WTC11 (cell line): Measurements from ENCODE around the gene ARL4A. TPM values are rescaled to one million over a fixed set of nuclear protein-coding genes. Genes with fewer than 3 reads are reported as not detected.

Source experiments
- ATAC-seq: fragments of 200-7000 bp; cut with Tn5 transposase; 2 replicates; pipeline ENCODE4 v1.10.0; 2021; ENCODE audit warnings: mild to moderate bottlenecking, moderate library complexity
- CTCF ChIA-PET: fragments of 300-600 bp; sonication (Branson Sonifier 250); formaldehyde crosslinking; loops from one replicate; lab custom pipeline; 2021; ENCODE audit warnings: antibody characterized with exemption; lab: Charles Lee
- POLR2A ChIA-PET: fragments of 350-600 bp; sonication (Branson Sonifier 250); formaldehyde crosslinking; loops from one replicate; lab custom pipeline; 2021; ENCODE audit warnings: antibody characterized with exemption; lab: Charles Lee
- DNase-seq: peaks from one replicate; pipeline ENCODE4 v3.0.0; 2021; ENCODE audit warnings: low spot score
- H3K27ac Mint-ChIP-seq: 2 replicates; pipeline ENCODE4 v1.8.0; 2021; ENCODE audit warnings: mixed read lengths
- H3K27me3 Mint-ChIP-seq: 2 replicates; pipeline ENCODE4 v1.8.0; 2021; ENCODE audit warnings: low read depth, mild to moderate bottlenecking, moderate library complexity, mixed read lengths
- H3K36me3 Mint-ChIP-seq: 2 replicates; pipeline ENCODE4 v1.8.0; 2021; ENCODE audit warnings: mixed read lengths
- H3K4me1 Mint-ChIP-seq: 2 replicates; pipeline ENCODE4 v1.8.0; 2022; ENCODE audit warnings: mixed read lengths
- H3K4me3 Mint-ChIP-seq: 2 replicates; pipeline ENCODE4 v1.8.0; 2021; ENCODE audit warnings: mild to moderate bottlenecking, moderate library complexity, mixed read lengths
- H3K9me3 Mint-ChIP-seq: 2 replicates; pipeline ENCODE4 v1.8.0; 2021; ENCODE audit warnings: mixed read lengths
- AFF4 ChIP-seq: sonication (generic); formaldehyde crosslinking; IDR thresholded peaks from 2 replicates; pipeline ENCODE4 v1.8.1; 2023; ENCODE audit warnings: mild to moderate bottlenecking, missing genetic modification reagents, borderline replicate concordance
- ELF4 ChIP-seq: sonication (generic); formaldehyde crosslinking; IDR thresholded peaks from 2 replicates; pipeline ENCODE4 v1.8.1; 2022; ENCODE audit warnings: low read depth, mild to moderate bottlenecking, moderate library complexity, missing genetic modification reagents
- EMX1 ChIP-seq: fragments of 250-450 bp; sonication (Bioruptor Pico); IDR thresholded peaks from 2 replicates; pipeline ENCODE4 v1.8.0; 2021; ENCODE audit warnings: mild to moderate bottlenecking
- FOXK1 ChIP-seq: sonication (generic); formaldehyde crosslinking; IDR thresholded peaks from 2 replicates; pipeline ENCODE4 v1.8.0; 2022; ENCODE audit warnings: mild to moderate bottlenecking, moderate library complexity, missing genetic modification reagents
- FOXP1 ChIP-seq: sonication (generic); formaldehyde crosslinking; IDR thresholded peaks from 2 replicates; pipeline ENCODE4 v1.8.0; 2022; ENCODE audit warnings: missing genetic modification reagents, mild to moderate bottlenecking, moderate library complexity, borderline replicate concordance
- IRF2 ChIP-seq: sonication (generic); formaldehyde crosslinking; IDR thresholded peaks from 2 replicates; pipeline ENCODE4 v1.8.0; 2022; ENCODE audit warnings: low read depth, missing genetic modification reagents, borderline replicate concordance
- KAT7 ChIP-seq: sonication (generic); formaldehyde crosslinking; IDR thresholded peaks from 2 replicates; pipeline ENCODE4 v1.8.1; 2023; ENCODE audit warnings: missing genetic modification reagents, mild to moderate bottlenecking, borderline replicate concordance
- NFE2L1 ChIP-seq: sonication (generic); formaldehyde crosslinking; IDR thresholded peaks from 2 replicates; pipeline ENCODE4 v1.8.1; 2023; ENCODE audit warnings: missing genetic modification reagents
- PRDM15 ChIP-seq: sonication (generic); formaldehyde crosslinking; IDR thresholded peaks from 2 replicates; pipeline ENCODE4 v1.8.0; 2022; ENCODE audit warnings: missing genetic modification reagents
- PREB ChIP-seq: sonication (generic); formaldehyde crosslinking; IDR thresholded peaks from 2 replicates; pipeline ENCODE4 v1.8.1; 2022; ENCODE audit warnings: mild to moderate bottlenecking, missing genetic modification reagents, moderate library complexity, borderline replicate concordance
- RELA ChIP-seq: sonication (generic); formaldehyde crosslinking; IDR thresholded peaks from 2 replicates; pipeline ENCODE4 v1.8.1; 2022; ENCODE audit warnings: missing genetic modification reagents, mild to moderate bottlenecking, borderline replicate concordance
- TP53 ChIP-seq: sonication (generic); formaldehyde crosslinking; IDR thresholded peaks from 2 replicates; pipeline ENCODE4 v1.8.1; 2023; ENCODE audit warnings: mild to moderate bottlenecking, missing genetic modification reagents
- ZBTB43 ChIP-seq: sonication (generic); formaldehyde crosslinking; IDR thresholded peaks from 2 replicates; pipeline ENCODE4 v1.8.1; 2023; ENCODE audit warnings: mild to moderate bottlenecking, missing genetic modification reagents
- ZNF263 ChIP-seq: sonication (generic); formaldehyde crosslinking; IDR thresholded peaks from 2 replicates; pipeline ENCODE4 v1.8.1; 2022; ENCODE audit warnings: low read depth, mild to moderate bottlenecking, moderate library complexity, missing genetic modification reagents
- ZNF416 ChIP-seq: fragments of 250-450 bp; sonication (Bioruptor Pico); IDR thresholded peaks from 2 replicates; pipeline ENCODE4 v1.9.0; 2021; ENCODE audit warnings: mild to moderate bottlenecking, inconsistent platforms
- ZNF423 ChIP-seq: fragments of 250-450 bp; sonication (Bioruptor Pico); IDR thresholded peaks from 2 replicates; pipeline ENCODE4 v2.1.2; 2022; ENCODE audit warnings: mild to moderate bottlenecking, moderate library complexity
- total RNA-seq: library from RNA; stranded (reverse); gene quantifications from 3 replicates; pipeline ENCODE4 v1.2.3, GENCODE V29; 2021
- TF ChIP-seq, protein P1 (sequence below): sonication (generic); formaldehyde crosslinking; IDR thresholded peaks from 2 replicates; pipeline ENCODE4 v1.8.1; 2023; ENCODE audit warnings: mild to moderate bottlenecking, missing genetic modification reagents, moderate library complexity
- TF ChIP-seq, protein P2 (sequence below): sonication (generic); formaldehyde crosslinking; IDR thresholded peaks from 2 replicates; pipeline ENCODE4 v1.8.1; 2022; ENCODE audit warnings: low read depth, missing genetic modification reagents, borderline replicate concordance

The ARL4A gene
- total RNA-seq, 1 experiment from 2014 or later = 25.4 TPM

- TF ChIP-seq ZBTB43 (no peak), FOXK1 (CRISPR knock-in tag) (no peak), ZNF263 (CRISPR knock-in tag) (no peak), FOXP1 (CRISPR knock-in tag) (no peak), RELA (CRISPR knock-in tag) (no peak), KAT7 (CRISPR knock-in tag) (no peak), ZNF423 (CRISPR knock-in tag) (no peak), PRDM15 (CRISPR knock-in tag) (no peak), EMX1 (no peak)
Measured at GRCh38 chr7:12716722-12717121, 29.3 kb downstream of the ARL4A start (continued).

GRCh38 chr7:12719141-12719919, 31.9 kb downstream of the ARL4A start:
- Mint-ChIP-seq H3K36me3 (peaks cover 3% of the 10 kb centered on the region; the same call in 1 of the 2 replicates), H3K9me3 (no peaks in the 10 kb centered on the region), H3K4me1 (peaks cover 63% of the 10 kb centered on the region), H3K27ac (no peak overlapping the region), H3K4me3 (no peak overlapping the region), H3K27me3 (no peaks in the 10 kb centered on the region; the same call in 1 of the 2 replicates)
- TF ChIP-seq ELF4 (CRISPR knock-in tag) (no peak), NFE2L1 (CRISPR knock-in tag) (no peak)
- ATAC-seq (no peak), DNase-seq (no peak)
- CTCF ChIA-PET = interaction anchor here (2.6 kb wide), 1 partner anchor 33 kb away, joined by 9 read pairs; no protein-coding TSS in a partner anchor
- POLR2A ChIA-PET = no interaction called here

GRCh38 chr7:12719981-12720865, 32.8 kb downstream of the ARL4A start:
- ChIA-PET POLR2A (interaction anchor here (0.6 kb wide), 1 partner anchor 186 kb away, joined by 5 read pairs; no protein-coding TSS in a partner anchor), CTCF (interaction anchor here (2.6 kb wide), 1 partner anchor 34 kb away, joined by 9 read pairs; no protein-coding TSS in a partner anchor)
- H3K36me3 Mint-ChIP-seq = peaks cover 3% of the 10 kb centered on the region; the same call in 1 of the 2 replicates
- H3K4me1 Mint-ChIP-seq = peaks cover 56% of the 10 kb centered on the region
- H3K4me3 Mint-ChIP-seq = no peak overlapping the region
- DNase-seq = no peak
- no peaks in the 10 kb centered on the region for H3K9me3 Mint-ChIP-seq
- no peak for ATAC-seq
- no peaks in the 10 kb centered on the region; the same call in 1 of the 2 replicates for H3K27me3 Mint-ChIP-seq
- H3K27ac Mint-ChIP-seq = no peak overlapping the region
- TF ChIP-seq PREB (CRISPR knock-in tag) (no peak), TP53 (no peak), IRF2 (CRISPR knock-in tag) (no peak), AFF4 (no peak), ZNF416 (no peak)
- TF ChIP-seq, protein P1, sequence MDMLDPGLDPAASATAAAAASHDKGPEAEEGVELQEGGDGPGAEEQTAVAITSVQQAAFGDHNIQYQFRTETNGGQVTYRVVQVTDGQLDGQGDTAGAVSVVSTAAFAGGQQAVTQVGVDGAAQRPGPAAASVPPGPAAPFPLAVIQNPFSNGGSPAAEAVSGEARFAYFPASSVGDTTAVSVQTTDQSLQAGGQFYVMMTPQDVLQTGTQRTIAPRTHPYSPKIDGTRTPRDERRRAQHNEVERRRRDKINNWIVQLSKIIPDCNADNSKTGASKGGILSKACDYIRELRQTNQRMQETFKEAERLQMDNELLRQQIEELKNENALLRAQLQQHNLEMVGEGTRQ (CRISPR knock-in tag) = no peak
- TF ChIP-seq, protein P2, sequence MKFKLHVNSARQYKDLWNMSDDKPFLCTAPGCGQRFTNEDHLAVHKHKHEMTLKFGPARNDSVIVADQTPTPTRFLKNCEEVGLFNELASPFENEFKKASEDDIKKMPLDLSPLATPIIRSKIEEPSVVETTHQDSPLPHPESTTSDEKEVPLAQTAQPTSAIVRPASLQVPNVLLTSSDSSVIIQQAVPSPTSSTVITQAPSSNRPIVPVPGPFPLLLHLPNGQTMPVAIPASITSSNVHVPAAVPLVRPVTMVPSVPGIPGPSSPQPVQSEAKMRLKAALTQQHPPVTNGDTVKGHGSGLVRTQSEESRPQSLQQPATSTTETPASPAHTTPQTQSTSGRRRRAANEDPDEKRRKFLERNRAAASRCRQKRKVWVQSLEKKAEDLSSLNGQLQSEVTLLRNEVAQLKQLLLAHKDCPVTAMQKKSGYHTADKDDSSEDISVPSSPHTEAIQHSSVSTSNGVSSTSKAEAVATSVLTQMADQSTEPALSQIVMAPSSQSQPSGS (CRISPR knock-in tag) = no peak
